ENCODE results near the gene SHROOM3. TPM values are rescaled to one million over a fixed set of nuclear protein-coding genes. Genes with fewer than 3 reads are reported as not detected.

SHROOM3 gene
- total RNA-seq, 1 experiment from 2014 or later: 0.78 TPM

DNA sequence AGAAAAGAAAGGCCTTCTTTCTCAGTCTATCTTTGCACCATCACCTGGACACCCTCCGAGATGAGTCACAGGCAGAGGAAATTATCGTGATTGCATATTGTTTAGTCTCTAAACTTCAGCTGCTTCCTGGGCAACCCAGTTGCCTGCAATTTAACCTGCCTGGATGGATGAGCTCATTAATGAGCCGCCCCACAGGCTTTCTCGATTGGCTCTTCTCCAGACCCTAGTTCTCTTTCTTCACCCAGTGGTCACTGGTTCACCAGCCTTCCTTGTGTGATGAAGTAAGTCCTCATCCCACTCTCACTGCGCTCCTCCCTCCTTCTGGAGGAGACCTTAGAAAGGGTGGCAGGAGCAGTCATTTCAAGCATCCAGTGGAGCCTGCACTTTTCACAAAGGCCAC, 368.5 kb downstream of the SHROOM3 start:
- Histone ChIP-seq H4K20me1 (ENCODE audit: insufficient read depth, low read depth, low read length) (no peaks in the 10 kb centered on the region), H2AFZ (ENCODE audit: low read length) (no peak overlapping the region), H3K9me2 (replicated peaks; ENCODE audit: insufficient read depth, low read length) (no peaks in the 10 kb centered on the region; the same call in 1 of the 2 replicates), H3K4me3 (ENCODE audit: low read length) (no peak overlapping the region), H3K4me2 (ENCODE audit: low read depth, low read length, poor library complexity, severe bottlenecking) (no peak overlapping the region), H3K27ac (ENCODE audit: low read length) (no peak overlapping the region), H3K79me2 (ENCODE audit: low read length) (no peaks in the 10 kb centered on the region), H3K9me3 (ENCODE audit: low read length) (no peaks in the 10 kb centered on the region), H3K36me3 (ENCODE audit: insufficient read depth, low read length) (no peaks in the 10 kb centered on the region), H3K9ac (ENCODE audit: low read length) (no peak overlapping the region), H3K27me3 (ENCODE audit: low read length) (peaks cover 4% of the 10 kb centered on the region; the same call in 1 of the 2 replicates), H3K4me1 (ENCODE audit: low read length) (peaks cover 2% of the 10 kb centered on the region; the same call in 1 of the 2 replicates)
- DNase-seq: no peak

DNA sequence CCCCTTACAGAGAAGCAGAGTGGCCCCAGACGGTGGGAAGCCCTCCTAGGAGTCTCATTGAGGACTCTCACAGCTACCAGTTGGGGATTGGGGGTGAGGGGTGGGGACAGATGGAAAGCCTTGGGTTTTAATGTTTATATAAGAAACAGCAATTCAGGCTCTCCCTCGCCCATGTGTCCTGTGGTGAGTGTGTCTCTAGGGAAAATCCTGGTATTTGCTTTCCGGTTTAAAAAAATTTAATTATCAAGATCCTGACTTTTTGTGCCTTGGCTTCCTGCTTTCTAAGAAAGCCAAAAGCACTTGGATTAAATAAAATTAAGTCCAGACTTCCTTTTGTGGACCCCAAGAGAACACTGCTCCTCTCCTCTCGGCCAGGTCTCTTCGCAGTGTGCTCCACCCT, 369.1 kb downstream of the SHROOM3 start:
- Histone ChIP-seq H4K20me1 (ENCODE audit: insufficient read depth, low read depth, low read length) (no peaks in the 10 kb centered on the region), H3K4me2 (ENCODE audit: low read depth, low read length, poor library complexity, severe bottlenecking) (no peak overlapping the region), H3K9ac (ENCODE audit: low read length) (no peak overlapping the region), H2AFZ (ENCODE audit: low read length) (no peak overlapping the region), H3K79me2 (ENCODE audit: low read length) (no peaks in the 10 kb centered on the region), H3K9me3 (ENCODE audit: low read length) (no peaks in the 10 kb centered on the region), H3K36me3 (ENCODE audit: insufficient read depth, low read length) (no peaks in the 10 kb centered on the region), H3K9me2 (replicated peaks; ENCODE audit: insufficient read depth, low read length) (no peaks in the 10 kb centered on the region; the same call in 1 of the 2 replicates), H3K4me3 (ENCODE audit: low read length) (no peak overlapping the region), H3K27me3 (ENCODE audit: low read length) (peaks cover 4% of the 10 kb centered on the region; the same call in 1 of the 2 replicates), H3K27ac (ENCODE audit: low read length) (no peak overlapping the region), H3K4me1 (ENCODE audit: low read length) (no peaks in the 10 kb centered on the region)
- no peak for DNase-seq

GRCh38 chr4:76806346-76806745, 371.3 kb downstream of the SHROOM3 start:
- H3K9ac ChIP-seq (ENCODE audit: low read length): no peak overlapping the region
- H3K9me3 ChIP-seq (ENCODE audit: low read length): no peaks in the 10 kb centered on the region
- H3K27me3 ChIP-seq (ENCODE audit: low read length): no peaks in the 10 kb centered on the region
- no peak overlapping the region for H2AFZ ChIP-seq (ENCODE audit: low read length)
- H3K4me2 ChIP-seq (ENCODE audit: low read depth, low read length, poor library complexity, severe bottlenecking): no peak overlapping the region
- no peak overlapping the region for H3K27ac ChIP-seq (ENCODE audit: low read length)
- no peak for DNase-seq
- no peaks in the 10 kb centered on the region for H3K36me3 ChIP-seq (ENCODE audit: insufficient read depth, low read length)
- no peaks in the 10 kb centered on the region for H4K20me1 ChIP-seq (ENCODE audit: insufficient read depth, low read depth, low read length)
- H3K79me2 ChIP-seq (ENCODE audit: low read length): no peaks in the 10 kb centered on the region
- H3K4me3 ChIP-seq (ENCODE audit: low read length): no peak overlapping the region
- H3K4me1 ChIP-seq (ENCODE audit: low read length): no peaks in the 10 kb centered on the region
- no peaks in the 10 kb centered on the region for H3K9me2 ChIP-seq (replicated peaks; ENCODE audit: insufficient read depth, low read length)

GRCh38 chr4:76806757-76807156, 371.7 kb downstream of the SHROOM3 start:
- no peaks in the 10 kb centered on the region for H3K9me2 ChIP-seq (replicated peaks; ENCODE audit: insufficient read depth, low read length)
- H3K79me2 ChIP-seq (ENCODE audit: low read length): no peaks in the 10 kb centered on the region
- H3K4me2 ChIP-seq (ENCODE audit: low read depth, low read length, poor library complexity, severe bottlenecking): no peak overlapping the region
- H3K9me3 ChIP-seq (ENCODE audit: low read length): no peaks in the 10 kb centered on the region
- no peaks in the 10 kb centered on the region for H3K4me1 ChIP-seq (ENCODE audit: low read length)
- no peak overlapping the region for H3K27ac ChIP-seq (ENCODE audit: low read length)
- no peak for DNase-seq
- no peak overlapping the region for H3K9ac ChIP-seq (ENCODE audit: low read length)
- no peaks in the 10 kb centered on the region for H3K27me3 ChIP-seq (ENCODE audit: low read length)
- no peak overlapping the region for H2AFZ ChIP-seq (ENCODE audit: low read length)
- H3K4me3 ChIP-seq (ENCODE audit: low read length): no peak overlapping the region
- H4K20me1 ChIP-seq (ENCODE audit: insufficient read depth, low read depth, low read length): no peaks in the 10 kb centered on the region
- H3K36me3 ChIP-seq (ENCODE audit: insufficient read depth, low read length): no peaks in the 10 kb centered on the region

- no peak for DNase-seq
- Histone ChIP-seq H3K9ac (ENCODE audit: low read length) (no peak overlapping the region), H3K36me3 (ENCODE audit: insufficient read depth, low read length) (no peaks in the 10 kb centered on the region), H3K9me3 (ENCODE audit: low read length) (no peaks in the 10 kb centered on the region), H3K4me1 (ENCODE audit: low read length) (no peaks in the 10 kb centered on the region), H2AFZ (ENCODE audit: low read length) (no peak overlapping the region), H3K27ac (ENCODE audit: low read length) (no peak overlapping the region), H3K79me2 (ENCODE audit: low read length) (no peaks in the 10 kb centered on the region), H3K4me2 (ENCODE audit: low read depth, low read length, poor library complexity, severe bottlenecking) (no peak overlapping the region), H4K20me1 (ENCODE audit: insufficient read depth, low read depth, low read length) (no peaks in the 10 kb centered on the region), H3K9me2 (replicated peaks; ENCODE audit: insufficient read depth, low read length) (no peaks in the 10 kb centered on the region), H3K27me3 (ENCODE audit: low read length) (no peaks in the 10 kb centered on the region), H3K4me3 (ENCODE audit: low read length) (no peak overlapping the region)
Observed at GRCh38 chr4:76809594-76810305, 374.7 kb downstream of the SHROOM3 start.

GRCh38 chr4:76811604-76812412, 376.8 kb downstream of the SHROOM3 start:
- no peaks in the 10 kb centered on the region for H3K9me2 ChIP-seq (replicated peaks; ENCODE audit: insufficient read depth, low read length)
- no peaks in the 10 kb centered on the region for H3K9me3 ChIP-seq (ENCODE audit: low read length)
- H3K36me3 ChIP-seq (ENCODE audit: insufficient read depth, low read length): no peaks in the 10 kb centered on the region
- no peak overlapping the region for H3K9ac ChIP-seq (ENCODE audit: low read length)
- no peak for DNase-seq
- no peaks in the 10 kb centered on the region for H3K79me2 ChIP-seq (ENCODE audit: low read length)
- no peaks in the 10 kb centered on the region for H3K27me3 ChIP-seq (ENCODE audit: low read length)
- H2AFZ ChIP-seq (ENCODE audit: low read length): no peak overlapping the region
- H3K4me2 ChIP-seq (ENCODE audit: low read depth, low read length, poor library complexity, severe bottlenecking): no peak overlapping the region
- no peaks in the 10 kb centered on the region for H4K20me1 ChIP-seq (ENCODE audit: insufficient read depth, low read depth, low read length)
- H3K4me1 ChIP-seq (ENCODE audit: low read length): no peaks in the 10 kb centered on the region
- H3K27ac ChIP-seq (ENCODE audit: low read length): no peak overlapping the region
- H3K4me3 ChIP-seq (ENCODE audit: low read length): no peak overlapping the region

- Histone ChIP-seq H3K4me1 (ENCODE audit: low read length) (no peaks in the 10 kb centered on the region), H3K27me3 (ENCODE audit: low read length) (no peaks in the 10 kb centered on the region)
Observed at GRCh38 chr4:76813070-76813469, 378.0 kb downstream of the SHROOM3 start.

DNA sequence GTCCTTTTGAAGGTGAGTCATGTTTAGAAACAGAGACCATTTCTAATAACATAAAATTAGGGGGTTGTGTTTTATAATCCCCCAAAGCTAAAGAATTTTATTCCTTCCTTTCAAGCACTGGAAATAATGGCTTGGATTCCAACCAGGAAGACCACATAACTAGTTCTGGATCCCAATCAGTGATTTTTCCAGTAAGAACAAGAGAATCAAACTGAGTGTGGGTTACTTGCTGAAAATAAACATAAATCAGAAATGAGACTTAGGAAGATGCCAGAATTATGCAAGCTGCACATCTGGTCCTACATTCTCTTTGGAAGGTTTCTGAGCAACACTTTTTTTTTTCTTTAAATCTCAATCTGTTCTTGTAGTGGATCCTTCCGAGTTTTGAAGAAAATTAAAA, 386.6 kb downstream of the SHROOM3 start:
- Histone ChIP-seq H3K79me2 (ENCODE audit: low read length) (no peaks in the 10 kb centered on the region), H4K20me1 (ENCODE audit: insufficient read depth, low read depth, low read length) (no peaks in the 10 kb centered on the region), H3K4me3 (ENCODE audit: low read length) (no peak overlapping the region), H3K4me2 (ENCODE audit: low read depth, low read length, poor library complexity, severe bottlenecking) (no peak overlapping the region), H3K27ac (ENCODE audit: low read length) (no peak overlapping the region), H3K9ac (ENCODE audit: low read length) (no peak overlapping the region), H3K9me3 (ENCODE audit: low read length) (no peaks in the 10 kb centered on the region), H3K4me1 (ENCODE audit: low read length) (no peaks in the 10 kb centered on the region), H2AFZ (ENCODE audit: low read length) (no peak overlapping the region), H3K36me3 (ENCODE audit: insufficient read depth, low read length) (no peaks in the 10 kb centered on the region), H3K9me2 (replicated peaks; ENCODE audit: insufficient read depth, low read length) (no peaks in the 10 kb centered on the region), H3K27me3 (ENCODE audit: low read length) (no peaks in the 10 kb centered on the region)
- no peak for DNase-seq

More at GRCh38 chr4:76813070-76813469, 378.0 kb downstream of the SHROOM3 start:
- no peak overlapping the region for H3K27ac ChIP-seq (ENCODE audit: low read length)
- no peak overlapping the region for H3K4me3 ChIP-seq (ENCODE audit: low read length)
- no peak overlapping the region for H2AFZ ChIP-seq (ENCODE audit: low read length)
- no peak for DNase-seq
- no peaks in the 10 kb centered on the region for H3K79me2 ChIP-seq (ENCODE audit: low read length)
- no peaks in the 10 kb centered on the region for H4K20me1 ChIP-seq (ENCODE audit: insufficient read depth, low read depth, low read length)
- H3K9me2 ChIP-seq (replicated peaks; ENCODE audit: insufficient read depth, low read length): no peaks in the 10 kb centered on the region
- H3K9me3 ChIP-seq (ENCODE audit: low read length): no peaks in the 10 kb centered on the region
- no peaks in the 10 kb centered on the region for H3K36me3 ChIP-seq (ENCODE audit: insufficient read depth, low read length)
- no peak overlapping the region for H3K4me2 ChIP-seq (ENCODE audit: low read depth, low read length, poor library complexity, severe bottlenecking)
- no peak overlapping the region for H3K9ac ChIP-seq (ENCODE audit: low read length)

Data from Karpas-422 (cell line).